ENCODE measurements around the gene RANBP17.
"Not testable (repeated sequence)": the region's sequence is repeated elsewhere in the genome, so short reads cannot be mapped to it uniquely, and the experiment has no call there.

Gene RANBP17

GRCh38 chr5:171162165-171162564 lies 300.3 kb downstream of the RANBP17 start:
- no peak for DNase-seq

GRCh38 chr5:171162596-171162995 lies 300.8 kb downstream of the RANBP17 start:
- no peak for DNase-seq

- DNase-seq, result no peak
These were observed 304.9 kb downstream of the RANBP17 start for GRCh38 chr5:171166766-171167165.

- no peak for DNase-seq
These were observed 306.4 kb downstream of the RANBP17 start for GRCh38 chr5:171168171-171168570.

- DNase-seq, result not testable (repeated sequence)
These were observed 313.1 kb downstream of the RANBP17 start for GRCh38 chr5:171174960-171175359.

- no peak for DNase-seq
These were observed 313.9 kb downstream of the RANBP17 start for GRCh38 chr5:171175746-171176145.

GRCh38 chr5:171178190-171178589 lies 316.4 kb downstream of the RANBP17 start:
- DNase-seq, result not testable (repeated sequence)

GRCh38 chr5:171188016-171188415 lies 326.2 kb downstream of the RANBP17 start:
- DNase-seq, result no peak

GRCh38 chr5:171189442-171189841 lies 327.6 kb downstream of the RANBP17 start:
- no peak for DNase-seq

- DNase-seq, result no peak
These were observed 330.3 kb downstream of the RANBP17 start for GRCh38 chr5:171192111-171192510.

- DNase-seq, result peak; percentile 23
These were observed 339.5 kb downstream of the RANBP17 start for GRCh38 chr5:171201310-171201709.

GRCh38 chr5:171205375-171205774 lies 343.6 kb downstream of the RANBP17 start:
- no peak for DNase-seq

GRCh38 chr5:171207256-171207847 lies 345.5 kb downstream of the RANBP17 start:
- DNase-seq, result no peak

- DNase-seq, result no peak
These were observed 360.1 kb downstream of the RANBP17 start for GRCh38 chr5:171221916-171222315.

- DNase-seq, result no peak
These were observed 362.1 kb downstream of the RANBP17 start for GRCh38 chr5:171223927-171224326.

GRCh38 chr5:171226096-171226754 lies 364.4 kb downstream of the RANBP17 start:
- no peak for DNase-seq

- no peak for DNase-seq
These were observed 365.0 kb downstream of the RANBP17 start for GRCh38 chr5:171226864-171227263.

GRCh38 chr5:171236651-171237050 lies 374.8 kb downstream of the RANBP17 start:
- no peak for DNase-seq

GRCh38 chr5:171242521-171242920 lies 380.7 kb downstream of the RANBP17 start:
- no peak for DNase-seq

GRCh38 chr5:171246231-171246630 lies 384.4 kb downstream of the RANBP17 start:
- no peak for DNase-seq

GRCh38 chr5:171249460-171249859 lies 387.6 kb downstream of the RANBP17 start:
- DNase-seq, result no peak

GRCh38 chr5:171250738-171251137 lies 388.9 kb downstream of the RANBP17 start:
- no peak for DNase-seq

GRCh38 chr5:171251519-171251918 lies 389.7 kb downstream of the RANBP17 start:
- no peak for DNase-seq

- DNase-seq, result no peak
These were observed 390.9 kb downstream of the RANBP17 start for GRCh38 chr5:171252674-171253073.
